ENCODE measurements around the gene PAFAH2.
"Not testable (repeated sequence)": the region's sequence is repeated elsewhere in the genome, so short reads cannot be mapped to it uniquely, and the experiment has no call there.

PAFAH2 gene

GRCh38 chr1:25989440-25990234, 8.2 kb downstream of the PAFAH2 start:
- in situ Hi-C loops (cut with HindIII; ENCODE audit: low sequenced_read_pairs) = loop anchor here (5.0 kb wide), 1 partner anchor 92 kb away; no protein-coding TSS in a partner anchor

- in situ Hi-C loops (cut with HindIII; ENCODE audit: low sequenced_read_pairs) = no loop called here
These were observed 9.9 kb downstream of the PAFAH2 start for GRCh38 chr1:25987951-25988350.

- in situ Hi-C loops (cut with HindIII; ENCODE audit: low sequenced_read_pairs) = not testable (repeated sequence)
These were observed 11.1 kb downstream of the PAFAH2 start for GRCh38 chr1:25986773-25987172.

GRCh38 chr1:25985670-25986069, 12.2 kb downstream of the PAFAH2 start:
- in situ Hi-C loops (cut with HindIII; ENCODE audit: low sequenced_read_pairs) = no loop called here

GRCh38 chr1:25985171-25985570, 12.7 kb downstream of the PAFAH2 start:
- in situ Hi-C loops (cut with HindIII; ENCODE audit: low sequenced_read_pairs) = no loop called here

- in situ Hi-C loops (cut with HindIII; ENCODE audit: low sequenced_read_pairs) = no loop called here
These were observed 18.7 kb downstream of the PAFAH2 start for GRCh38 chr1:25979210-25979609.

- in situ Hi-C loops (cut with HindIII; ENCODE audit: low sequenced_read_pairs) = no loop called here
These were observed 19.5 kb downstream of the PAFAH2 start for GRCh38 chr1:25978403-25978802.

- in situ Hi-C loops (cut with HindIII; ENCODE audit: low sequenced_read_pairs) = no loop called here
These were observed 20.1 kb downstream of the PAFAH2 start for GRCh38 chr1:25977801-25978200.

GRCh38 chr1:25973610-25974321, 24.1 kb downstream of the PAFAH2 start:
- in situ Hi-C loops (cut with HindIII; ENCODE audit: low sequenced_read_pairs) = no loop called here

GRCh38 chr1:25971811-25972180, 26.1 kb downstream of the PAFAH2 start:
- in situ Hi-C loops (cut with HindIII; ENCODE audit: low sequenced_read_pairs) = no loop called here

- in situ Hi-C loops (cut with HindIII; ENCODE audit: low sequenced_read_pairs) = no loop called here
These were observed 26.6 kb downstream of the PAFAH2 start for GRCh38 chr1:25971066-25971810.

GRCh38 chr1:25967308-25967707, 30.6 kb downstream of the PAFAH2 start:
- in situ Hi-C loops (cut with HindIII; ENCODE audit: low sequenced_read_pairs) = no loop called here

- in situ Hi-C loops (cut with HindIII; ENCODE audit: low sequenced_read_pairs) = no loop called here
These were observed 38.3 kb downstream of the PAFAH2 start for GRCh38 chr1:25959611-25960010.

- in situ Hi-C loops (cut with HindIII; ENCODE audit: low sequenced_read_pairs) = no loop called here
These were observed 39.4 kb downstream of the PAFAH2 start for GRCh38 chr1:25958465-25958864.

- in situ Hi-C loops (cut with HindIII; ENCODE audit: low sequenced_read_pairs) = no loop called here
These were observed 42.3 kb downstream of the PAFAH2 start for GRCh38 chr1:25955553-25955952.

GRCh38 chr1:25954282-25954938, 43.5 kb downstream of the PAFAH2 start:
- in situ Hi-C loops (cut with HindIII; ENCODE audit: low sequenced_read_pairs) = no loop called here

GRCh38 chr1:25952841-25953401, 44.9 kb downstream of the PAFAH2 start:
- in situ Hi-C loops (cut with HindIII; ENCODE audit: low sequenced_read_pairs) = no loop called here

- in situ Hi-C loops (cut with HindIII; ENCODE audit: low sequenced_read_pairs) = no loop called here
These were observed 49.2 kb downstream of the PAFAH2 start for GRCh38 chr1:25948641-25949040.

GRCh38 chr1:25947027-25947426, 50.8 kb downstream of the PAFAH2 start:
- in situ Hi-C loops (cut with HindIII; ENCODE audit: low sequenced_read_pairs) = no loop called here

- in situ Hi-C loops (cut with HindIII; ENCODE audit: low sequenced_read_pairs) = no loop called here
These were observed 52.1 kb downstream of the PAFAH2 start for GRCh38 chr1:25945761-25946160.

- in situ Hi-C loops (cut with HindIII; ENCODE audit: low sequenced_read_pairs) = no loop called here
These were observed 52.9 kb downstream of the PAFAH2 start for GRCh38 chr1:25944986-25945385.

Data from endothelial cell of hepatic sinusoid (primary cell).